SU-DHL-6 (cell line): ENCODE results near the gene SAMD4B.

Experiments used
- EZH2phosphoT487 ChIP-seq: fragments of 200-600 bp; sonication (generic), shearing (Covaris generic); conservative IDR thresholded peaks from 2 replicates; pipeline ENCODE4 v1.6.1; 2018; ENCODE audit warnings: mild to moderate bottlenecking, antibody characterized with exemption, low read length, moderate library complexity, mixed read lengths
- TF ChIP-seq, protein P1 (sequence below): fragments of 200-600 bp; sonication (generic); IDR thresholded peaks from one replicate; pipeline ENCODE4 v1.5.1; 2017; ENCODE audit warnings: antibody characterized with exemption, mild to moderate bottlenecking, low read length, moderate library complexity; ENCODE audit not compliant: insufficient read depth, poor library complexity, severe bottlenecking

GRCh38 chr19:39408392-39409207 lies 66.4 kb downstream of the SAMD4B start:
- TF ChIP-seq, protein P1, sequence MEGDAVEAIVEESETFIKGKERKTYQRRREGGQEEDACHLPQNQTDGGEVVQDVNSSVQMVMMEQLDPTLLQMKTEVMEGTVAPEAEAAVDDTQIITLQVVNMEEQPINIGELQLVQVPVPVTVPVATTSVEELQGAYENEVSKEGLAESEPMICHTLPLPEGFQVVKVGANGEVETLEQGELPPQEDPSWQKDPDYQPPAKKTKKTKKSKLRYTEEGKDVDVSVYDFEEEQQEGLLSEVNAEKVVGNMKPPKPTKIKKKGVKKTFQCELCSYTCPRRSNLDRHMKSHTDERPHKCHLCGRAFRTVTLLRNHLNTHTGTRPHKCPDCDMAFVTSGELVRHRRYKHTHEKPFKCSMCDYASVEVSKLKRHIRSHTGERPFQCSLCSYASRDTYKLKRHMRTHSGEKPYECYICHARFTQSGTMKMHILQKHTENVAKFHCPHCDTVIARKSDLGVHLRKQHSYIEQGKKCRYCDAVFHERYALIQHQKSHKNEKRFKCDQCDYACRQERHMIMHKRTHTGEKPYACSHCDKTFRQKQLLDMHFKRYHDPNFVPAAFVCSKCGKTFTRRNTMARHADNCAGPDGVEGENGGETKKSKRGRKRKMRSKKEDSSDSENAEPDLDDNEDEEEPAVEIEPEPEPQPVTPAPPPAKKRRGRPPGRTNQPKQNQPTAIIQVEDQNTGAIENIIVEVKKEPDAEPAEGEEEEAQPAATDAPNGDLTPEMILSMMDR = no peak
- no peak for TF ChIP-seq EZH2phosphoT487
